Skeletal muscle satellite cell (primary cell): ENCODE data around the gene TIGIT.

ENCODE experiments used
- H3K27me3 ChIP-seq: 2 replicates; pipeline ENCODE4 v1.7.0; 2013; ENCODE audit warnings: low read length; ENCODE audit not compliant: control insufficient read depth, insufficient read depth
- H3K36me3 ChIP-seq: 2 replicates; pipeline ENCODE4 v1.7.0; 2013; ENCODE audit warnings: mild to moderate bottlenecking, control low read depth, low read length; ENCODE audit not compliant: insufficient read depth
- H3K4me1 ChIP-seq: 2 replicates; pipeline ENCODE4 v1.7.0; 2013; ENCODE audit warnings: low read length; ENCODE audit not compliant: control insufficient read depth, insufficient read depth
- H3K4me2 ChIP-seq: 2 replicates; pipeline ENCODE4 v1.7.0; 2013; ENCODE audit warnings: mild to moderate bottlenecking, low read length
- H3K4me3 ChIP-seq: 2 replicates; pipeline ENCODE4 v1.7.0; 2013; ENCODE audit warnings: low read length
- H3K9ac ChIP-seq: 2 replicates; pipeline ENCODE4 v1.7.0; 2013; ENCODE audit warnings: mild to moderate bottlenecking, low read depth, low read length, moderate library complexity
- H3K9me3 ChIP-seq: replicated peaks from 2 replicates; pipeline ENCODE4 v1.7.0; 2013; ENCODE audit warnings: mild to moderate bottlenecking, control low read depth, low read length

The TIGIT gene

DNA sequence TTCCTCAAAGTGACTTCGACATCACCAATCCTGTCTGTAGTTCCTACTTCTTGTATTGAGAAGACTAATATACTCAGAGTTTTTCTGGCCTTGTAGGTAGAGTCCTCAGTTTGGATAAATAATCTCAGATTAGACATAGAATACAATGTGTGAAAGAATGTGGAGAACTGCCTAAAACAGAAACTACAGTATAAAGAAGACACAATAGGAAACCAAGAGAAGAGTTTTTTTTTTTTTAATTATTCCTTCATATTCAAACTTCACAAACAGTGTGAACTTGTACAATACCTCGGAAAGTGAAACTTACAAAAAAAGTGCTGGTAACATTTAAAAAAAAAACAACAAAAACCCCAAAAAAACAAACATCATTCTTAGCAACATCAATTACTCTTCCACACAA is 20.5 kb downstream of the TIGIT start:
- Histone ChIP-seq H3K4me1 (peaks cover 2% of the 10 kb centered on the region), H3K9me3 (no peaks in the 10 kb centered on the region), H3K4me2 (no peak overlapping the region), H3K4me3 (no peak overlapping the region), H3K27me3 (no peaks in the 10 kb centered on the region), H3K9ac (no peak overlapping the region), H3K36me3 (no peaks in the 10 kb centered on the region)

DNA sequence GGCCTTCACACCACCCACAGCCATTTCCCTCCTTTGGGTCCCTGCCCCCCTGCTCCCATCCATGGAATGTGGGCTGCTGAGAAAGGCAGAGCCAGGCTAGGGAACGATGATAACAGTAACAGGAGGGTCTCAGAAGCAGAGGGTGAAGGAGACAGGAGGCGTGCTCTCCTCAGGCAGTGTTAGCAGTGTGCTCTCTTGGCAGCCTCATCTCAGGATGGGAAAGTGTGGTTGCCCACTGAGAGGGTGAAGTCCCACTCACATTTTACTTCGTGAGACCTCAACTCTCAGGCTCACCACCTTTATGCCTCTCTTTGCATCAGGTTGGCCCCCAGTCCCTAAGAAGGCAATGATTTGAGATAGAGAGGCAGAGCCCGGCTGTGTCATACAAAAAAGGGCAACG is 24.5 kb downstream of the TIGIT start:
- no peak overlapping the region for H3K4me2 ChIP-seq
- H3K9ac ChIP-seq = no peak overlapping the region
- peaks cover 15% of the 10 kb centered on the region for H3K4me1 ChIP-seq
- H3K9me3 ChIP-seq = no peaks in the 10 kb centered on the region
- no peaks in the 10 kb centered on the region for H3K36me3 ChIP-seq
- no peak overlapping the region for H3K4me3 ChIP-seq
- H3K27me3 ChIP-seq = no peaks in the 10 kb centered on the region

DNA sequence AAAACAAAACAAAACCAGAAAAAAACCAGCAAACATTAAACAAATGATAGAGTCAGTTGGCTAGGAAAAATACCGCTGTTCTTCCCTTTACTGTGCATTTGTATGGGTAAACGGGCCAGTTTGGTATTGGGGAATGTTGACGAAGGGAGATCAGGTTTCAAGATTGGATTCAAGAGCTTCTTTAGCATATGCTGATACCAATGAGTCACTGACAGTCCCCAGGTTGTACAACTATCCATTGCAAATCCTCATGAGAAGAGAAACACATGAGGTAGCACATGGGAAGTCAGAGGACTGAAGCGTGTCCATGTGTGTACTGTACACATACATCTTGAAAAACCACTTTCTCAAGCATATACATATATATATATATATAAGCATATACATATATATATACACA is 25.6 kb downstream of the TIGIT start:
- peaks cover 15% of the 10 kb centered on the region for H3K4me1 ChIP-seq
- H3K4me3 ChIP-seq = no peak overlapping the region
- H3K27me3 ChIP-seq = no peaks in the 10 kb centered on the region
- H3K4me2 ChIP-seq = no peak overlapping the region
- no peaks in the 10 kb centered on the region for H3K9me3 ChIP-seq
- no peaks in the 10 kb centered on the region for H3K36me3 ChIP-seq
- no peak overlapping the region for H3K9ac ChIP-seq

DNA sequence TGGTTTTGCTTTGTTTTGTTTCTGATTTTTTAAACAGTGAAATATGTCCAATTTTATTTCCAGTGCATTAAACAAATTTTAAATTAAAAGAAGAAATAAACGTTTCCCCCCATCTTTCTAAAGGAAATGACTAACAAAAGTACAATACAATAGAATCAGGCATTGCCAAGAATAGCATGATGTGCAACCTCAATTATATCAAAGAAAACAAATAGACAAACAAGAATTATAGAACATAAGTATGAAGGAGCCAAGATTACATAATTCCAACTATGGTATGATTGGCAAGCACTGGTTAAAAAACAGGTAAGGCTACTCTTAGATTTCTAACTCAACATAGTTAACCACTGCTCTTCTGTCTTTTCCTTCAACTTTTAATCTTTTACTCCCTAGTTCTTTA is 26.4 kb downstream of the TIGIT start:
- Histone ChIP-seq H3K4me1 (peaks cover 15% of the 10 kb centered on the region), H3K4me3 (no peak overlapping the region), H3K27me3 (no peaks in the 10 kb centered on the region), H3K9ac (no peak overlapping the region), H3K36me3 (no peaks in the 10 kb centered on the region), H3K4me2 (no peak overlapping the region), H3K9me3 (no peaks in the 10 kb centered on the region)

DNA sequence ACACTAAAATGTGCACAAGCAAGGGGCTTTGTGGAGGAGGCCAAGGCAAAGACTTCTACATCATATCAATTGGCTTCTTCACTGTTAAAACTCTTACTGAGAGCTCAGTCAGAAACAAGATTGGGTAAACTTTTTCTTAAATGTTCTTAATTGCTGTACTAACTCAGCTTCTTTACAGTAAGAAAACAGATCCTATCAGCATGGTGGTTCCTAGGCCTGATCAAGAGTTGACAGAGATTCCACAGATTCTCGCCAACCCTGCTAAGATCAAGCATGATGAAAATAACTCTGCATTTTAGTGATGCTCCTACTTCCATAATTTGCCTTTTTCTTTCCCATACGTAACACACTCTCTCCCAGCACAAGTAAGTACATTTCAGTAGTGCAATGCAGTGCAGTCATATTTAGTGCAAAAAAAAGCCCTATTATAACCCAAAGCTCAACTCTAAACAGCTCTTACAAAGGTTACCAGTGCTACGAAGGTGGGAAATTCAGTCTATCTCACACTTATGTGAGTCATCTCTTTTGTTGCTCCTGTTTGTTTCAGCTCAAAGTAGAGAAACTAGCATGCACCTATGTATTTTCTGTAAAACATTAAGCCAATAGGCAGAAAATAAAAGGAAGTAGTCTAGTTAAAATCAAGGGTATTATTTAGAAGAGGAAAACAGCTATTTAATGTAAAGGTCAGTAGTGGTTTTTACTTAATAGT is 29.9 kb downstream of the TIGIT start:
- H3K4me2 ChIP-seq = no peak overlapping the region
- H3K9me3 ChIP-seq = no peaks in the 10 kb centered on the region
- H3K36me3 ChIP-seq = no peaks in the 10 kb centered on the region
- no peak overlapping the region for H3K4me3 ChIP-seq
- H3K9ac ChIP-seq = no peak overlapping the region
- H3K4me1 ChIP-seq = peaks cover 15% of the 10 kb centered on the region
- no peaks in the 10 kb centered on the region for H3K27me3 ChIP-seq

DNA sequence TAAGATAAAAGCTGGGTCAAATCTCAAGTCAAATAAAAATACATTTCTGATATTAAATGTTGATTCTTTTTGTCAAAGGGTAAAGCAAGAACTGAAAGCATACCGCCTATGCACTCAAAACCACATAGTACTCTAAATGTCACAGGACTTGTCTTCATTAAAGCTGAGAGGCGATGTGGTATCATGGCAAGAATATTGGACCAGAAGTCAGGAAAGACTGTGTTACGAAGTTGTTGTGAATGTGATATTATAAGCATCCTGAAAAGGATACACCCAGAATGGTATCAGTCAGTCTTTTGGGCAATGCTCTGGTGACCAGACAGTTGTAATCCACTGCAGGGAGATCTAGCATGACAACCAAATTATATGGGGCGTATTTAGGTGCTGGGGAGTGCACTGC is 33.8 kb downstream of the TIGIT start:
- H3K4me3 ChIP-seq = no peak overlapping the region
- no peaks in the 10 kb centered on the region for H3K27me3 ChIP-seq
- no peaks in the 10 kb centered on the region for H3K4me1 ChIP-seq
- H3K36me3 ChIP-seq = no peaks in the 10 kb centered on the region
- H3K9me3 ChIP-seq = no peaks in the 10 kb centered on the region
- no peak overlapping the region for H3K4me2 ChIP-seq
- H3K9ac ChIP-seq = no peak overlapping the region

GRCh38 chr3:114328345-114328744 is 34.5 kb downstream of the TIGIT start:
- Histone ChIP-seq H3K4me2 (no peak overlapping the region), H3K9ac (no peak overlapping the region), H3K36me3 (peaks cover 2% of the 10 kb centered on the region), H3K4me3 (no peak overlapping the region), H3K9me3 (no peaks in the 10 kb centered on the region), H3K27me3 (no peaks in the 10 kb centered on the region), H3K4me1 (no peaks in the 10 kb centered on the region)

DNA sequence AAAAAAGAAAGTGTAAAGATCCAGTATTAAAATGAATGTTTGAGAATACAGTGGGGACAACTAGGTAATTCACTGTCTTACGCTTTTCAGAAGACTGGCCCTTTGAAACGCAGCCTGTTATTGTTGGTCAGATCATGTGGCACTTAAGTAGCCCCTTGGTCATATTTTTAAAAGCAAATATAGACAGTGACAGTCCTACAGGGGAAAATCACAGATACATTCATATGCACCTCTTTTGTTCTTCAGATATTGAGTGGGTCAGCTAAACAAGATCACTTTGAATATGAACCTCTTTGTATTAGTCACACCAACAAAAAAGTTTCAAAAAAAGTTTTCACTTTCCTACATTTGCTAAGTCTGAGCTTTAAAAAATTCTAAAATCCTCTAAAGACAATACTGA is 36.0 kb downstream of the TIGIT start:
- Histone ChIP-seq H3K9ac (no peak overlapping the region), H3K36me3 (peaks cover 2% of the 10 kb centered on the region), H3K4me2 (no peak overlapping the region), H3K9me3 (no peaks in the 10 kb centered on the region), H3K4me3 (no peak overlapping the region), H3K27me3 (no peaks in the 10 kb centered on the region), H3K4me1 (no peaks in the 10 kb centered on the region)

GRCh38 chr3:114331007-114331406 is 37.2 kb downstream of the TIGIT start:
- Histone ChIP-seq H3K4me3 (no peak overlapping the region), H3K36me3 (peaks cover 6% of the 10 kb centered on the region)

GRCh38 chr3:114331710-114332109 is 37.9 kb downstream of the TIGIT start:
- Histone ChIP-seq H3K36me3 (peaks cover 6% of the 10 kb centered on the region), H3K4me1 (no peaks in the 10 kb centered on the region), H3K4me3 (no peak overlapping the region), H3K9ac (no peak overlapping the region), H3K9me3 (no peaks in the 10 kb centered on the region), H3K27me3 (no peaks in the 10 kb centered on the region), H3K4me2 (no peak overlapping the region)

More at GRCh38 chr3:114331007-114331406, 37.2 kb downstream of the TIGIT start:
- Histone ChIP-seq H3K4me2 (no peak overlapping the region), H3K9me3 (no peaks in the 10 kb centered on the region), H3K27me3 (no peaks in the 10 kb centered on the region), H3K9ac (no peak overlapping the region), H3K4me1 (no peaks in the 10 kb centered on the region)

GRCh38 chr3:114332342-114333179 is 38.7 kb downstream of the TIGIT start:
- H3K9ac ChIP-seq = no peak overlapping the region

More at GRCh38 chr3:114332342-114333179, 38.7 kb downstream of the TIGIT start:
- no peaks in the 10 kb centered on the region for H3K4me1 ChIP-seq
- no peaks in the 10 kb centered on the region for H3K27me3 ChIP-seq
- peaks cover 6% of the 10 kb centered on the region for H3K36me3 ChIP-seq
- no peak overlapping the region for H3K4me3 ChIP-seq
- H3K9me3 ChIP-seq = no peaks in the 10 kb centered on the region
- no peak overlapping the region for H3K4me2 ChIP-seq
